ENCODE measurements around the gene MAPK1. TPM values are rescaled to one million over a fixed set of nuclear protein-coding genes. Genes with fewer than 3 reads are reported as not detected.

The MAPK1 gene
- total RNA-seq, 1 donor from 2014 or later, result 91.3 TPM

DNA sequence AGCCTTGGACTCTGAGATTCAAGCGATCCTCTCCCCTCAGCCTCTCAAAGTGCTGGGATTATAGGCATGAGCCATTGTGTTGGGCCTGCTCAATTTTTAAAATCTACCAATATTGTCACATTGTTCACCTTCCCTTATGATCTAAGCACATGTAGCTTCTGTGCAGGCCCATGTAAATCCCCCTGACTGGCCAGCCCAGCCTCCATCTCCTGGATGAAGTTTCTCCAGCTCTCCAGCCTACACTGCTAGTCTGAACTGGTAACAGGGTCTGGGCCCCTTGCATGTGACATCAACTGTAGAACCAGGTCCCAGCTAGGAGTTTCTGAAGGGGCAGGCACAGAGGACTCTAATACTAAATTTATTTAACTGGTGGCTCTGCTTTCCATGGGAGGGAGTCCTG lies 99.0 kb downstream of the MAPK1 start:
- H3K27ac Mint-ChIP-seq, result peak overlapping the region; percentile 19
- H3K4me3 Mint-ChIP-seq, result peak overlapping the region; percentile 30
- H3K36me3 Mint-ChIP-seq (ENCODE audit: low read depth), result peaks cover 69% of the 10 kb centered on the region
- intact Hi-C loops (cut with micrococcal nuclease), result loop anchor here (10.0 kb wide), 2 partner anchors 184 to 1246 kb away; no protein-coding TSS in a partner anchor
- no peak for DNase-seq (ENCODE audit: low spot score)
- no peaks in the 10 kb centered on the region for H3K27me3 Mint-ChIP-seq (ENCODE audit: insufficient read depth)
- peaks cover 76% of the 10 kb centered on the region for H3K4me1 Mint-ChIP-seq (ENCODE audit: low read depth)
- no peaks in the 10 kb centered on the region for H3K9me3 Mint-ChIP-seq

DNA sequence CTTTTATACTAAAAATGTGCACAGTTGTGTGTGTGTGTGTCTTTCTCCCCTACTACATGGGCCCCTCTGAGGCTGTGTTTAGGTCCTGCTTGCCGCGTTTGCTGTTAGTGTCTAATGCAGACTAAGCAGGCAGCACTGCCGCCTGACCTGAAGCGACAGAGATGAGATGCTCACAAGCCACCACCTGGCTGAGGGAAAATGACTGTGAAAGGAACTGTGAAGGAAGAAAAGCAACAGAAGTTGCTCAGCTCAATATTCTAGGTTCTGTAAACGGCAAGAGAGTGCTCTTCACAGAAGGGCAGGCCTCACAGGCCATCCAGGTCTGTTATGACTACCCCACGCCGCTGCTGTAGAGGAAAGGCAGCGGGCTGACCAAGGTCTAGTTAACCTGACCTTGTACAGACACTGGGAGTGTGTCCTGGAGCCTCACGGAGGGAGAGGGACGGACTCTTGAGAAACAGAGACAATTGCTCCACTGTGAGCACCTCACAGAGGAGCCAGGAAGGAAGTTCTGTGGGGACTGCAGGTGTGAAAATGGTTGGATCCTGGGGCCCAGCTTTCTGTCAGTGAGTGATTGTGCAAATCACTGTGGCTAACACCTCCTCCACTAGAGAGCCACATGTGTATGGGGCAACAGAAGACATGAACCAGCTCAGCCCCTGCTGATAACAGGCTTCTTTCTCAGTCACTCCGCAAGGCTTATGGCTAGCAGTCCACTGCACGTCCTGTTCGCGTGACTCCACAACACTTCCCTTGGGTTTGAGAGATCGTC lies 100.6 kb downstream of the MAPK1 start:
- peaks cover 67% of the 10 kb centered on the region for H3K36me3 Mint-ChIP-seq (ENCODE audit: low read depth)
- intact Hi-C loops (cut with micrococcal nuclease), result loop anchor here (1.0 to 10.0 kb wide), 7 partner anchors 24 to 1248 kb away; partner anchors contain the start of gene YPEL1
- no peaks in the 10 kb centered on the region for H3K9me3 Mint-ChIP-seq
- H3K27me3 Mint-ChIP-seq (ENCODE audit: insufficient read depth), result no peaks in the 10 kb centered on the region
- peak; percentile 72 for DNase-seq (ENCODE audit: low spot score)
- peak overlapping the region; percentile 73 for H3K27ac Mint-ChIP-seq
- H3K4me3 Mint-ChIP-seq, result peak overlapping the region; percentile 55
- peaks cover 79% of the 10 kb centered on the region for H3K4me1 Mint-ChIP-seq (ENCODE audit: low read depth)

DNA sequence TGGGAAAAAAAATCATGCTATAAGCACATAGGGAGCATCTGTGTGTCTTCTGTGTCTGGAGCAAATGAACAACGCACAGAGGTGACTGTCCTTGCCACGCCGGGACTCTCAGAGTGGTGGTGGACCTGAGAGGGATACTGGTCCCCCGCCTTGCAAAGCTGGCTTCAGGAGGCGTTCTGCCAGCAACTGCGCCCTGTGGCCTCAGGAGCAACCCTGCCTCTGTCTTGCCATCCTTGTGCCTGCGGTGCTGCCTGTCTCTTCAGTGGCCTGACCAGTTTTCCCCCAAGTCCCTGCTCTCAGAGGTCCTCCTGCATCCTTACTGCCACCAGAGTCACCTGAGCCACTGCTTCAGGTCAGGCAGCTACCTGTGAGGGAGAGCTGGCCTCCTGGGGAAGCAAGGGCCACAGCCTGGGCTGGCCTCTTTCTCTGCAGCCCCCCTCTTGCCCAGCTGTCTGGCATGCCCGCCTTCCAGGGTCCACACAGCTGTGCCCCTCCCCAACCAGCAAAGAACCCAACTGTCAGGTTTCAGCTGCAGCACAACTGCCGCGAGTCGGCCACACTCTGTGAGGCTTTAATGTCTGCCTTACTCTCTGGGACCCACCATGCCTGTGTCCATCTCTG lies 101.4 kb downstream of the MAPK1 start:
- H3K4me1 Mint-ChIP-seq (ENCODE audit: low read depth), result peaks cover 79% of the 10 kb centered on the region
- no peaks in the 10 kb centered on the region for H3K27me3 Mint-ChIP-seq (ENCODE audit: insufficient read depth)
- no peak overlapping the region for H3K27ac Mint-ChIP-seq
- H3K36me3 Mint-ChIP-seq (ENCODE audit: low read depth), result peaks cover 59% of the 10 kb centered on the region
- H3K9me3 Mint-ChIP-seq, result no peaks in the 10 kb centered on the region
- intact Hi-C loops (cut with micrococcal nuclease), result loop anchor here (2.0 to 10.0 kb wide), 3 partner anchors 173 to 1249 kb away; no protein-coding TSS in a partner anchor
- no peak for DNase-seq (ENCODE audit: low spot score)
- H3K4me3 Mint-ChIP-seq, result peak overlapping the region; percentile 27

DNA sequence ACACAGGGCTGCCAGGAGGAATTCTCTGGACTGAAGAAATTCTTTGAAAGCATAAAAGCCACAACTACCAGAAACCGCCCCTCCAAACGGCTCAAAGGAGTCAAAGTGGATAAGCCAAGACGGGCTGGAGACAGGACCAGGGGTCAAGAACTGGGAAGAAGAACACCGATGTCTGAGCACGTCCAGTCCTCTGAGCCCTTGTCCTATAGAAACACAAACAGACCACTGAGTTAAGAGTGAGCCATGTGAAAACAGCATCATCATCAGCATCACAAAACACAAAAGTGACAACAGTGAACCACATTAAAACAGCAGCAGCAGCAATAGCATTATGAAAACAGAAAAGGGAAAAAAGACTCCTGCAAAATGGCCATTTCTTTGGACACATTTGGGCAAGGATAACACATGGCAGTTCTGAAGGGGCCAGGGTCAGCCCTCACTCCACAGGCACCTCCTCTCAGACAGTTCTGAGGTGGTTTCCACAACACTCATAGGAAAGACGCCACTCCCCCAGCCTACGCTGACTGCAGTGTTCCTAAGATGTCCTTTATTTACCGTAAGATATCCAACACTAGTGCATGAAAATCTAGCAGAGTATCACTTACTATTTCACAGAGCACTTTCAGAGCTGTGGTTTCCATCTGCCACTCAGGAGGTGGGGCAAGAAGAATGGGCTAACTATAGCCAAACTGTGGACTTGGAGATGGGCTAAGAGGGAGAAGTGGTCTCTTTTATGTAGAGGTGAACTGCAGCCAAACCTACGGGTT lies 103.2 kb downstream of the MAPK1 start:
- Mint-ChIP-seq H3K9me3 (no peaks in the 10 kb centered on the region), H3K4me1 (ENCODE audit: low read depth) (peaks cover 85% of the 10 kb centered on the region), H3K27ac (peak overlapping the region; percentile 65), H3K4me3 (peak overlapping the region; percentile 53), H3K36me3 (ENCODE audit: low read depth) (peaks cover 57% of the 10 kb centered on the region), H3K27me3 (ENCODE audit: insufficient read depth) (no peaks in the 10 kb centered on the region)
- DNase-seq (ENCODE audit: low spot score), result no peak
- intact Hi-C loops (cut with micrococcal nuclease), result loop anchor here (1.0 to 10.0 kb wide), 4 partner anchors 179 to 1251 kb away; partner anchors contain the start of gene PPM1F

DNA sequence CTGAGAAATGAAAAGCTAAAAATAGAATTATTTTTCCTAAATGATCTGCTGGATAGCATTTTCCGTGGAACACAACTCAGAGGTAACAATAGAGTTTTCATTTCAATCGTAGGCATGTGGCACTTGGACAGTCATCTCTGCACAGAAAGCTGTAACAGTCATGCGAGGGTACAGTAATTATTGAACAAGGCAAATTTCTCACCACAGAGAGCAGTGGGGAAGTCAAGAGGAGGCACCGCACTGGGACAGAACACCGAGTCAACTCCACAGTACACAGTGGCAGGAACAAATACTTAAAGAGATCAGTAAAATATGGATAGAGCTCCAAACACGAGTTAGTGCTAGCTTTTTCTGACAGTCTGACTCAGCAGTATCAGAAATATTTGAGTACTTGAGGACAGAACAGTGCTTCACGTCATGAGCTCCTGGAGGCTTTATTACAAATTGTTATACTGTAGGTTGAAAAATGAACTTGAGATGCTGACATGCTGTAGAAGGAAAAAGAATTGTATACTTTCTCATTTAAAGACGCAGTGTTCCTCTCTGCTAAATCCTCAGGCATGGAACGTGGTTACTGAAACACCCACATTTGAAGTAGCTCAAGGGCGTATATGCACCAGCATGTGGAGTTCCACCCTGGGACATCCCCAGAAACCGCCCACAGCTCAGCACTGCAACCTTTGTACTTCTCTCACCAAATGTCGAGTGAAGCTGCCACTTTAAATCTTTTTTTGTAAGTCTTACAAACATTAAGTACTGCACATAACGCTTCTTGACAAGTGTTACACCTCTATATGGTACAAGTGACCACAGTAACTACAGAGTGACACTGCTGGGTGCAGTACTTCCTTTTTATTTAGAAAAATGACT lies 104.5 kb downstream of the MAPK1 start:
- intact Hi-C loops (cut with micrococcal nuclease), result loop anchor here (1.0 to 10.0 kb wide), 10 partner anchors 28 to 1252 kb away; partner anchors contain the start of genes PPM1F and YPEL1
- Mint-ChIP-seq H3K4me3 (peak overlapping the region; percentile 53), H3K36me3 (ENCODE audit: low read depth) (peaks cover 60% of the 10 kb centered on the region)

DNA sequence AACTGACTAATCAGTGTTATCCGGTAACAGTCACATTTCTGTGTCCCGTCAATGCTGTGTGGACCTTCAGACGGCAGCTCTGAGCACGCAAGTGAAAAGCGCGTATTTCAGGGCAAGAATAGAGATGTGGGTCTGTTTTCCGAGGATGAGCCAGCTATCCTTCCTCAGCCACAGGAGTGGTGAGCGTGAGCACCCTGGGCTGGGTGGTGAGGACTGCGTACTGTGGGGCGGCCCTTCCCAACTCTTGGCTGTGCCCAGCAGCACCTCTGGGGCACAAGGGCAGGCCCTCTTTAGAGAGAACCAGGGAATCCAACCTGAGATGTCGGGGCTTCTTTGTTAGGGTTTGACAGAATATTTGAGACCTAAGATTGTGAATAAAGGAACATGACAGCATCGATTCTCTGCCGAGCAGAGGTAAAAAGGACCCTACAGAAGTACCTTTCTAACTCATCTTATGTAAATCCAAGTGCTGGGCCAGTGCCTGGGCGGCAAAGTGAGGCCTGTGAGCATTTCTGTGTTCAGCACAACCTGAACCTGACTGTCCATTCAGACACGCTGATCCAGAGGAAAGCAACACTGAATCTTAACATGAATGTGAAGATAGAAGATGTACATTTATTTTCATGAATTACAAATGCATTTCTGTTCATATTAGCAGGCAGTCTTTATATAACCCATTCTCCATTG lies 105.3 kb downstream of the MAPK1 start:
- intact Hi-C loops (cut with micrococcal nuclease), result loop anchor here (1.0 to 10.0 kb wide), 5 partner anchors 29 to 1253 kb away; partner anchors contain the start of gene PPM1F
- H3K9me3 Mint-ChIP-seq, result no peaks in the 10 kb centered on the region
- H3K36me3 Mint-ChIP-seq (ENCODE audit: low read depth), result peaks cover 57% of the 10 kb centered on the region
- no peak for DNase-seq (ENCODE audit: low spot score)
- peak overlapping the region; percentile 65 for H3K27ac Mint-ChIP-seq
- peaks cover 71% of the 10 kb centered on the region for H3K4me1 Mint-ChIP-seq (ENCODE audit: low read depth)
- H3K4me3 Mint-ChIP-seq, result peak overlapping the region; percentile 21
- no peaks in the 10 kb centered on the region for H3K27me3 Mint-ChIP-seq (ENCODE audit: insufficient read depth)

More for the DNA sequence above, 104.5 kb downstream of the MAPK1 start:
- peak; percentile 56 for DNase-seq (ENCODE audit: low spot score)
- peaks cover 76% of the 10 kb centered on the region for H3K4me1 Mint-ChIP-seq (ENCODE audit: low read depth)
- no peaks in the 10 kb centered on the region for H3K27me3 Mint-ChIP-seq (ENCODE audit: insufficient read depth)
- H3K27ac Mint-ChIP-seq, result peak overlapping the region; percentile 65
- H3K9me3 Mint-ChIP-seq, result no peaks in the 10 kb centered on the region

DNA sequence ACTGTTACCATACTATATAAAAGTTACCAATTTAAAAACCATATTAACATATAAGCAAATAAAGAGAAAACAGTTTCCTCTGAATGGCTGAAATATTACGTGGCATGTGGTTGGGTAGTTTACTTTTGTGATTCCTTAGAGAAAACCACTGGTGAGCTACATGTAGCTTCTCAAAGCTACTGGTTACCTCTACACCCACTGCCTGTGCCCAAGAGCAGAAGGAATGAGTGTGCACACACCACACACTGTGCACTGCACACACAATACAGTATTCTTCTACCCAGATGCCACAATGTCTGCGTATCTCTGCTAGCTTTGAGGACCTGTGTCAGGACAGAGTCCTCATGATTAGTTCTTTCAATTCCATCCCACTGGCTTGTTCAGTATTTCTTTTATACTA lies 106.4 kb downstream of the MAPK1 start:
- H3K4me1 Mint-ChIP-seq (ENCODE audit: low read depth), result peaks cover 61% of the 10 kb centered on the region
- no peak overlapping the region for H3K4me3 Mint-ChIP-seq
- H3K9me3 Mint-ChIP-seq, result no peaks in the 10 kb centered on the region
- no peak for DNase-seq (ENCODE audit: low spot score)
- intact Hi-C loops (cut with micrococcal nuclease), result loop anchor here (5.0 to 10.0 kb wide), 3 partner anchors 176 to 1254 kb away; partner anchors contain the start of gene PPM1F
- no peaks in the 10 kb centered on the region for H3K27me3 Mint-ChIP-seq (ENCODE audit: insufficient read depth)
- H3K36me3 Mint-ChIP-seq (ENCODE audit: low read depth), result peaks cover 51% of the 10 kb centered on the region
- H3K27ac Mint-ChIP-seq, result no peak overlapping the region

DNA sequence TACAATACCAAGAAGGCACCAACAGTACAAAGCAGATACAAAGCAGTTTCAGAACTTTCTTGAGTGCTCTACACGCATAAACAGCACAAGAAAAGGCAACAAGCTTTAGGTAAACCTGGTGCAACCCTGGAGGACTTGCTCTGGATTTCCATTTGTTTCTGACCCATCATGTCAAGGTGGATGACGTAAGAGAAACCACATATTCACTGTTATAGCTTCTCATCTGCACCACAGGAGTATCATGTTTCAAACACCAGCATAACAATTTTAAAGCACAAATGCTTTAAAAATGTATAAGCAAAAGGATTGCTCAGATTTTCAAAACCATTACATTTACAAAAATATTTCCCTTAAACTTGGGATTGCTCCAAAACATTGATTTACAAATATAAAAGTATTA lies 106.8 kb downstream of the MAPK1 start:
- Mint-ChIP-seq H3K27me3 (ENCODE audit: insufficient read depth) (no peaks in the 10 kb centered on the region), H3K4me1 (ENCODE audit: low read depth) (peaks cover 57% of the 10 kb centered on the region), H3K9me3 (no peaks in the 10 kb centered on the region), H3K27ac (peak overlapping the region; percentile 25), H3K4me3 (no peak overlapping the region), H3K36me3 (ENCODE audit: low read depth) (peaks cover 53% of the 10 kb centered on the region)
- intact Hi-C loops (cut with micrococcal nuclease), result loop anchor here (5.0 to 10.0 kb wide), 3 partner anchors 176 to 1254 kb away; partner anchors contain the start of gene PPM1F
- DNase-seq (ENCODE audit: low spot score), result no peak

DNA sequence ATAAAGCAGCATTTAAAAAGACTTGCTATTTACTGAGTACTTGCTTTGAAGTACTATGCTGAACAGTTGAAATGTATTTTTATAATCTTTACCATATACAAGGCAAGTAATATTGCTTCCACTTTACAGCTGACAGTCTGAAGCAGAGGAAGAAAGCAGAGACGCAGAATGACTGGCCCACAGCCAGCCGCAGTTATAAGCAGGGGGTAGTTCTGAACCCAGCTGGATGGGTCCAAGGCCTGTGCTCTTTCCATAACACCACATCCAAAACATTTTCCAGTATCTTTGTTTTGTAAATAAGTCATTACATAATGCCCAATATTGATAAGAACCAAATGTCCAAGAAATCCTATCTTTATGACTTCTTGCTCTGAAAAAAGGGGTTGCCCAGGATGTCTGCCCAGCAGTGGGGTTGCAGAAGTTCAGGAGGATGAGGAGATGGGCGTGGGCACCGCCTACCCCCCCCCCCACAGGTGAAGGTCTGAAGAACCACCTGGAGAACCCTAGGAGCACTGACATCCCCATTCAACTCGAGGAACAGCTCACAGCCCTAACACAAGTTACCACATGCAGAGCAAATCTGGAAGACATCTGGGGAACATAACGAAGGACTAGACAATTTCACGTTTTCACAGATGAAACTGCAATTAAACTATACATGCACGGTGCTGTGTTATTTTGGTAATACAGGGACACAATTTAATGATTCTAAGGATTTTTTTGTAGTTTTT lies 107.6 kb downstream of the MAPK1 start:
- Mint-ChIP-seq H3K27ac (no peak overlapping the region), H3K4me1 (ENCODE audit: low read depth) (peaks cover 48% of the 10 kb centered on the region), H3K36me3 (ENCODE audit: low read depth) (peaks cover 46% of the 10 kb centered on the region), H3K9me3 (no peaks in the 10 kb centered on the region), H3K4me3 (no peak overlapping the region), H3K27me3 (ENCODE audit: insufficient read depth) (no peaks in the 10 kb centered on the region)
- intact Hi-C loops (cut with micrococcal nuclease), result loop anchor here (5.0 to 10.0 kb wide), 3 partner anchors 175 to 1255 kb away; partner anchors contain the start of gene PPM1F
- DNase-seq (ENCODE audit: low spot score), result no peak

DNA sequence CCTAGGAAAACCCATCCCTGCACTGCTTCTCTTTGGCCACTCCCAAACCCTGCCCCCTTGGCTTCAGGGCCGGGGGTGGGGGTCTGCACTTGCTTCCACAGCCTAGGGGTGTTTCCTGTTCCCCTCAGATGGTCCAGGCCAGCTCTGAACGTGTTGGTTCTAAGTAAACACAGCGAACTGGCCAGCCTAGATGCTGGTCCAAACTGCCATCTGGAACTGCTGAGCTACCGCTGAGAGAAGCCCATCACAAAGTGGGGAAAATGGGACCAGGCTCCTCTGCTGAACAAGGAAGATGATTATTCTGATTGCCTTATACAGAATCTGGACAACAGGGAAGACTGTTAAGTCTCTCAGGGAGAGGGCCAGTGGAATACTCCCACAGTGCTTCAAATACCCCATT lies 108.4 kb downstream of the MAPK1 start:
- H3K36me3 Mint-ChIP-seq (ENCODE audit: low read depth), result peaks cover 43% of the 10 kb centered on the region
- H3K9me3 Mint-ChIP-seq, result no peaks in the 10 kb centered on the region
- H3K27me3 Mint-ChIP-seq (ENCODE audit: insufficient read depth), result no peaks in the 10 kb centered on the region
- peaks cover 41% of the 10 kb centered on the region for H3K4me1 Mint-ChIP-seq (ENCODE audit: low read depth)
- H3K27ac Mint-ChIP-seq, result no peak overlapping the region
- intact Hi-C loops (cut with micrococcal nuclease), result no loop called here
- H3K4me3 Mint-ChIP-seq, result no peak overlapping the region
- DNase-seq (ENCODE audit: low spot score), result no peak
